GM18868 (cell line): Measurements from ENCODE around the gene ARL6IP6.

ENCODE experiments used
- ATAC-seq: cut with Tn5 transposase; IDR thresholded peaks from one replicate; pipeline ENCODE4 v1.9.1; 2021; ENCODE audit warnings: mild to moderate bottlenecking, moderate library complexity; ENCODE audit not compliant: unreplicated experiment

Gene ARL6IP6

DNA sequence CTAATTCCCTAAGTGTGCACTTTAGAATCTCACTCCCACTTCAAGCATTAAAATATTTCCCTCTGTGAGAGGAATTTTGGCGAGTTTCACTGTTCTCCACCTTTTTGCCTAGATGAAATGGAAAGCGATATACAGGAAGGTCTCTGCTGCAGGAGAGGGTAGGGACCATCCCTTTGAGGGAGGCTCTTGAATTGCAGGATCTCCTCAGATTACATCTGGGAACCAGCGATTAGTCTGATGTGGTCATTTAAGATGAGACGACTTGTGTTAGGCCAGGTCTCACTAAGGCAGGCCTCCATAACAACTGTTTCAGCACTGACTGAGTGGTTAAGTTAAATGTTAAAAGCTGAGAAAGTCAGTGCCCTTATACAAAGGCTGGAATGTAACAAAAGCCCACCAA lies 74.6 kb downstream of the ARL6IP6 start:
- ATAC-seq = no peak

DNA sequence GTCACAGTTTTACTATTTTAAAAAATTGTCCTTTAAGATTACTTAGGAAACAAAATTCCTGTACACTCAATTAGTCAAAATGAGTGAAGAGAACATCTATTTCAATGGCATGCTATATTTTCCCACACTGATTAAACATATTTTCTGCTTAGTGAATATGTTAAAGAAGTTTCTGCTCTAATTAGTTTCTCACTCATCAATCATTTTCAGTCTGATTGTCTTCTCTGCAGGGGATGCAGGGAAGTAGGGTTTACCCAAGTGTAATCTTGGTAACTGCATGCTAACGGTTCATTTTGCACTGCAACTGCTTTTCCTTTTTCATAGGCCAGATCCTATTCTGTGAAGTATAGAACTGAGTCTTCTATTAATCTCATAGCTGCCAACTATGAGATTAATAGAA lies 78.5 kb downstream of the ARL6IP6 start:
- no peak for ATAC-seq

DNA sequence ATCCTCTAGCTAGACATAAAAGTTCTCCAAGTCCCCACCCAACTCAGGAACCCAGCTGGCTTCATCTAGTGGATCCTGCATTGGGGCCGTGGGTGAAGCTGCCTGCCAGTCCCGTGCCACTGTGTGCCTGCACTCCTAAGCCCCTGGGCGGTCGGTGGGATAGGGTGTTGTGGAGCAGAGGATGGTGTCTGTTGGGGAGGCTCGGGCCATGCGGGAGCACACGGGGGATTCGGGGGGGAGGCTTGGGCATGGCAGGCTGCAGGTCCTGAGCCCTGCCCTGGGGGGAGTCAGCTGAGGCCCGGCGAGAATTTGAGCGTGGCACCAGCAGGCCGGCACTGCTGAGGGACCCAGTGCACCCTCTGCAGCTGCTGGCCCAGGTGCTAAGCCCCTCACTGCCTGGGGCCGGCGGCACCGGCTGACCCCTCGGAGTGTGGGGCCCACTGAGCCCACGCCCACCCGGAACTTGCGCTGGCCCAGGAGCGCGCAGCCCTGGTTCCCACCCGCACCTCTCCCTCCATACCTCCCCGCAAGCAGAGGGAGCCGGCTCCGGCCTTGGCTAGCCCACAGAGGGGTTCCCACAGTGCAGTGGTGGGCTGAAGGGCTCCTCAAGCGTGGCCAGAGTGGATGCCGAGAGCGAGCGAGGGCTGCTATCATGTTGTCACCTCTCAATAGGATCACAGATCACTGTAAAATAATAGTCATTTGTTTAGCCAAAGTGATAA lies 86.4 kb downstream of the ARL6IP6 start:
- ATAC-seq = no peak

DNA sequence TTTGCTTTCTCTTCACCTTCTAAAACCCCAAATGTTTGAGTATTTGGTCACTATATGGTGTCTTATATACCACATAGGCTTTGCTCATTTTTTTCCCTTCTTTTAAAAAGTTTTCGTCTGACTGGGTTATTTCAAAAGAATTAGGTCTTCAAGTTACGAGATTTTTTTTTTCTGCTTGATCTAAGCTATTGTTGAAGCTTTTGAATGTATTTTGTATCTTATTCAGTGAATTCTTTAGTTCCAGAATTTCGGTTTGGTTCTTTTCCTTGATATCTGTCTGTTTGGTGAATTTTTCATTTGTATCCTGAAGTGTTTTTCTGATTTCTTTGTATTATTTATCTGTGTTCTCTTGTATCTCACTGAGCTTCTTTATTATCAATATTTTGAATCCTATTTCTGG lies 93.5 kb downstream of the ARL6IP6 start:
- no peak for ATAC-seq
